WI38 (cell line): ENCODE results near the gene AQP9.
"Not testable (repeated sequence)": the region's sequence is repeated elsewhere in the genome, so short reads cannot be mapped to it uniquely, and the experiment has no call there.

Experiments used
- H3K4me3 ChIP-seq: 2 replicates; pipeline ENCODE4 v1.5.1; 2011; ENCODE audit warnings: low read depth, mild to moderate bottlenecking, control low read depth, low read length
- CTCF ChIP-seq: IDR thresholded peaks from 2 replicates; pipeline ENCODE4 v1.5.1; 2012; ENCODE audit warnings: low read depth, mild to moderate bottlenecking, control low read depth, low read length

Gene AQP9

GRCh38 chr15:58179206-58179605, 41.0 kb downstream of the AQP9 start:
- no peak overlapping the region for H3K4me3 ChIP-seq
- TF ChIP-seq CTCF = no peak

DNA sequence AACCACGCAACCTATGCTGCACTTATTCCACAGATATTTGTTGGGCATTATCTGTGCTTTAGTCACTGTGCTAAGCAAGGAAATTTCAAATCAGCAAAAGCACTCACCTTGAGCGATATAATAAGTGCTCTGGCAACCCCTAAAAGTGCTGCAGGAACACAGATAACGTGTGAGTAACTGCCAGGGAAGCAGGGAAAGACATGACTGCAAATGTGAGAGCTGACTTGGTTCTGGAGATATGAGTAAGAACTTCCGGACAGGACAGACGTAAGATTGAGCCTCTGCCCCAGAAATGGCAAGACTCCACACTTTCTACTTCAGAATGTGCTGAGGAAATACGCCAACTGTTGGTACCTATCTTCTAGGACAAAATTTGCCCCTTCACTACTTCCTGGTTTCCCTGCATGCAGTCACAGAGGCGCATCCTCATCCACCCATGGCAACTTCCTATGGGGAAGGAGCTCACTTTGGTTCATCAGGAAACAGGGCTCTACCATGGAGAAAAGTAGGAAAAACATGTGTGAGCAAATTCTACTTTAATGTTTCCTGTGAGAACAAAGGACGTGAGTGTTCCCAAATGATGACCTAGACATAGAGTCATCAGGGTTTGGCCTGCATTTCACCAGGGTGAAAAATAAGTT, 41.7 kb downstream of the AQP9 start:
- TF ChIP-seq CTCF = no peak
- H3K4me3 ChIP-seq = no peak overlapping the region

- no peak overlapping the region for H3K4me3 ChIP-seq
- TF ChIP-seq CTCF = peak; percentile 81
Observed at GRCh38 chr15:58182460-58183163, 44.4 kb downstream of the AQP9 start.

- no peak overlapping the region for H3K4me3 ChIP-seq
- no peak for TF ChIP-seq CTCF
Observed at GRCh38 chr15:58185439-58185838, 47.3 kb downstream of the AQP9 start.

GRCh38 chr15:58189148-58189811, 51.1 kb downstream of the AQP9 start:
- no peak overlapping the region for H3K4me3 ChIP-seq
- TF ChIP-seq CTCF = no peak

DNA sequence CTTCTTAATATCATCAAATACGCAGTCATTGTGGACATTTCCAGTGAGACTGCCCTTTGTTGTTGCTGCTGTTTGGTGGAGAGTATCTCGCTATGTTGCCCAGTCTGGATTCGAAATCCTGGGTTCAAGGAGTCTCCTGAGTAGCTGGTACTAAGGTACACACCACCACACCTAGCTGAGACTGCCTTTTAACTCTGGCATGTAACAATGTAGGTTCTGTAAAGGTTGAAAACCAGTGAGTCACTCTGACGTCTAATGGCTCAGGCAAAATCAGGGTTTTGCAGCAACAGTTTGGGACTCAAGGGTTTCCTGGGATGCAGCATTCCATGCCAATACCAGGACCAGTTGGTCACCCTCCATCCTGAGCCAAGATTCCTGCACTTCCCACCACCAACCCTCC, 52.2 kb downstream of the AQP9 start:
- no peak for TF ChIP-seq CTCF
- no peak overlapping the region for H3K4me3 ChIP-seq

- H3K4me3 ChIP-seq = not testable (repeated sequence)
Observed at GRCh38 chr15:58193636-58194035, 55.5 kb downstream of the AQP9 start.
